Ishikawa (cell line): ENCODE measurements around the gene CXCR4.

ENCODE experiments used
- CEBPB ChIP-seq: IDR thresholded peaks from 2 replicates; pipeline ENCODE4 v1.6.1; 2012
- CREB1 ChIP-seq: IDR thresholded peaks from 2 replicates; pipeline ENCODE4 v1.6.1; 2012; ENCODE audit warnings: low read depth
- EGR1 ChIP-seq: IDR thresholded peaks from 2 replicates; pipeline ENCODE4 v1.6.1; 2012
- EP300 ChIP-seq: IDR thresholded peaks from 2 replicates; pipeline ENCODE4 v1.6.1; 2012; ENCODE audit warnings: borderline replicate concordance
- FOXM1 ChIP-seq: IDR thresholded peaks from 2 replicates; pipeline ENCODE4 v1.6.1; 2012; ENCODE audit warnings: low read depth, borderline replicate concordance
- MAX ChIP-seq: IDR thresholded peaks from 2 replicates; pipeline ENCODE4 v1.6.1; 2012
- NFIC ChIP-seq: IDR thresholded peaks from 2 replicates; pipeline ENCODE4 v1.6.1; 2012
- RAD21 ChIP-seq: IDR thresholded peaks from 2 replicates; pipeline ENCODE4 v1.6.1; 2012; ENCODE audit warnings: low read depth
- REST ChIP-seq: IDR thresholded peaks from 2 replicates; pipeline ENCODE4 v1.6.1; 2012; ENCODE audit warnings: low read depth, mild to moderate bottlenecking
- TAF1 ChIP-seq: IDR thresholded peaks from 2 replicates; pipeline ENCODE4 v1.6.1; 2012; ENCODE audit warnings: low read depth, mild to moderate bottlenecking
- TCF12 ChIP-seq: IDR thresholded peaks from 2 replicates; pipeline ENCODE4 v1.6.1; 2012; ENCODE audit warnings: low read depth
- TEAD4 ChIP-seq: IDR thresholded peaks from 2 replicates; pipeline ENCODE4 v1.6.1; 2012
- USF1 ChIP-seq: IDR thresholded peaks from 2 replicates; pipeline ENCODE4 v1.6.1; 2012
- YY1 ChIP-seq: IDR thresholded peaks from 2 replicates; pipeline ENCODE4 v1.6.1; 2012; ENCODE audit warnings: low read depth
- ZBTB7A ChIP-seq: IDR thresholded peaks from 2 replicates; pipeline ENCODE4 v1.6.1; 2012; ENCODE audit warnings: low read depth

Gene CXCR4

GRCh38 chr2:136098441-136098840 is 19.5 kb downstream of the CXCR4 start:
- no peak for TF ChIP-seq ZBTB7A
- no peak for TF ChIP-seq YY1
- no peak for TF ChIP-seq TCF12
- TF ChIP-seq TEAD4, result no peak
- no peak for TF ChIP-seq RAD21
- no peak for TF ChIP-seq EGR1
- TF ChIP-seq MAX, result no peak
- no peak for TF ChIP-seq USF1
- no peak for TF ChIP-seq TAF1
- TF ChIP-seq FOXM1, result no peak
- TF ChIP-seq NFIC, result no peak
- TF ChIP-seq CREB1, result no peak
- TF ChIP-seq EP300, result no peak
- no peak for TF ChIP-seq REST
- TF ChIP-seq CEBPB, result no peak

- TF ChIP-seq EGR1 (no peak), MAX (no peak), CREB1 (no peak), RAD21 (no peak), REST (no peak), CEBPB (no peak), TAF1 (no peak)
Measured at GRCh38 chr2:136093583-136093982, 24.4 kb downstream of the CXCR4 start.

GRCh38 chr2:136091899-136092298 is 26.1 kb downstream of the CXCR4 start:
- TF ChIP-seq USF1 (no peak), MAX (no peak)

GRCh38 chr2:136086253-136087016 is 31.5 kb downstream of the CXCR4 start:
- TF ChIP-seq YY1 (no peak), TCF12 (no peak), RAD21 (no peak), MAX (no peak), REST (no peak), FOXM1 (no peak)
